NCI-H2196 (cell line): ENCODE data around the gene IBA57.

Experiments
- DNase-seq: peaks from one replicate; lab custom pipeline; 2025; ENCODE audit not compliant: unreplicated experiment; lab: John Stamatoyannopoulos, UW

The IBA57 gene

DNA sequence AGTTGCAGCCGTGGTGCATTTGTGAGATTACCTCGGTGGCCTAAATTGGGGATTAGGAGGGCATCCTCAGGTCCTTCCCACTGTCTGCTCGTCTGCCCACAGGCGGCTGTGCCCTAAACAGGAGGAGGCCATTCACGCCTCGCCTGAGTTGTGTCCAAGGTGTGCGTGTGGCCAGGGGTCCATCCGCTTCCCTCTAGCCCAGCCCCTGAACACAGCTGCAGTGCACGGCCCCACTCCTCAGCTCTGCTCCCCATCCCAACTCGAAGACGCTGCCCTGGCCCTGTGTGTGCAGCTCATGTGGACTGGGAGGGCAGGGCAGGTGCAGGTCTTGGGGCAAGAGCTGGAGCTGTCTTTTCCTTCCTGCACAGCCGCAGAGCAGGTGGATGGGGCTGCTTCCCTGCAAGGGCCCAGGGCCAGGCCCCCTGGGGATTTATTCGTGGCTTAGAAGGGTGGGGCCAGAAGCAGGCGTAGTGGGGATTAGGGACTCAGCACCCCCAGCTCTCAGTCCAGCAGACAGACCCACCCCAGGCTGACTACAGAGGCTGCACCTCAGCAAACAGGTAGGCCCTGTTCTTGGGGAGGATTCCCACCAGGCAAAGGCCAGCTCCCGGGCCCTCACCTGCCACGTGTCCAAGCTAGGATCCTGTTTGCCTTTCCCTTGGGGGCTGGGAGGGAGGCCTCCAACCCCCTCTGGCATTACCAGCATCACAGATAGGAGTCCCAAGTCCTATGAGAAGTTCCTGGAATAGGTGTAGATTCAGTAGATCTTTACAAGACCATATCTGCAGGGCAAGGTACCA, 21.2 kb upstream of the IBA57 start:
- no peak for DNase-seq

DNA sequence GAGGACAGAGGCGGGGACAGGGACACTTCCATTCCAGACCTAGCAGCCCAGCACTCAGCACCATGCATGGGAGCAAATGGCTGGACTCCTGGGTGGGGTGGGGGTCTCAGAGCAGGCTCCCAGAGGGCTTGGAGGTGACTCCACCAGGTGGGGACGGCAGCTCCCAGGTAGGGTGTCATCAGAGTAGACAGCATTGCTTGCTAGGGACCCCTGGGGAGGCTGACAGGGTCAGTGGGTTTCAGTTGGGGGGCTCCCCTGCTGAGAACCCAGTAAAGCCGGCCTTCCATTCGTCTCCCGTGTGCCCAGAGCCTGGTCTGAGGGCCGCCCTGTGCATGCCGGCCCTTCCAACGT, 20.6 kb upstream of the IBA57 start:
- no peak for DNase-seq

DNA sequence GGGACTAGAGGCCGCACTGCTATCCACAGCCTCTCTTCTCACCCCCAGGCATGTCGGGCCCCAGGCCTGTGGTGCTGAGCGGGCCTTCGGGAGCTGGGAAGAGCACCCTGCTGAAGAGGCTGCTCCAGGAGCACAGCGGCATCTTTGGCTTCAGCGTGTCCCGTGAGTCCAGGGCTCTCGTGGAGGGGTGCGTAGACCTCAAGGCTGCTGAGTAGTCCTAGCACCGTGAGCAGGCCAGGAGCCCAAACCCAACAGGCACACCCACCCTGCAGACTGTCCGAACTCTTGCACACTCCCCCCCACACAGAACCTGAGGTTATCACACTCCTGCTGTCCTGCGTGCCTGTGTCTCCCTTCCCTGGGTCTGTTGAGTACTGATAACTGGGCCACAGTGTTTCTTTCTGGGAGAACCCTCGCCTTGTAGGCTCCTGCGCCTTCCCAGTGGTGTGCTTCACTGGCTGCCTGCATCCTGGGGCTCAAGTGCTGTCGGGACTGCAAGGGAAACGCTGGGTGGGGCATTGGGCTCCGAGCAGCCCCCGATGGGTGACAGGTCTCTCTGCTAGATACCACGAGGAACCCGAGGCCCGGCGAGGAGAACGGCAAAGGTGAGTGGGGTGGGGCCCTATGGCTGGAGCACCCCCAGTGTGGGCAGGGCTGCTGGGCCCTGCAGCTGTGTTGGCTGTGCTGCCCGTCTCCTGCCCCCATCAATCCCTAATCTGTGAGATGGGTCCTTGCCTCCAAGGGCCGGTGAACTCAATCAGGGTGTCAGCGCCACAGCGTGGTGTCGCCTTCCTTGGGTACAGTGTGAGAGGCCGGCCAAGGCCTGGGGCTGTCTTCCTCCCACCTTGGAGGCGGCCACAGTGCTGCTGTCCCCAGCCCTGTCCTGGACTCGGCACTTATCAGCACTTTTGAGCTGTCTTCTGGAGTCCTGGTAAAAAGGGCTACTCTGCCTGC, 19.9 kb upstream of the IBA57 start:
- DNase-seq, result no peak

DNA sequence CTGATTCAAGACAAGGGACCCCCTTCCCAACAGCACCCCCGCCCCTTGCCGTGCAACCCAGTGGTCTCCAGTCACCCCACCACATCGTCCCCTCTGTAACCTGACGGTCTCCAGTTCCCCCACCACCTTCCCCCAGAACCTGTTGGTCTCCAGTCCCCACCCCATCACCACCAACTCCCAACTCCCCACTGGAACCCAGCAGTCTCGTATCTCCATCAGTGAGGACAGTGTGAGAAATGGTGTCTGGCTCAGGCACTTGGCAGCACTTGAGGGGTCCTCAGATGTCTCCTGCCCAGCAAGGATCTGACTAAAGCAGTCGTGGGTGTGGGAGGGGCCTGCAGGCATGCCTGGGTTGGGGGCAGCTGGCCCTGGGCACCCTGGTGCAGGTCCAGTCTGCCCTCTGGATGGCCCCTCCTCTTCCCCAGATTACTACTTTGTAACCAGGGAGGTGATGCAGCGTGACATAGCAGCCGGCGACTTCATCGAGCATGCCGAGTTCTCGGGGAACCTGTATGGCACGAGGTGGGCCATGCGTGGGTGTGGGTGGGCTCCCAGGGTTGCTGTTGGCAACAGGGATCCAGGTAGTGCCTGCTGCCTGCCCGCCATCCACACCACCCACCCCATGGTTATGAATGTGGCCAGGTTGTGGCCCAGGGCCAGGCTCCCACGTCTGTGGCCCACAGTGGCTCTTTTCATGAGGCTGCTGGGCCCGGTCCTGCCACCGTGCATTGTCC, 19.0 kb upstream of the IBA57 start:
- DNase-seq, result no peak

DNA sequence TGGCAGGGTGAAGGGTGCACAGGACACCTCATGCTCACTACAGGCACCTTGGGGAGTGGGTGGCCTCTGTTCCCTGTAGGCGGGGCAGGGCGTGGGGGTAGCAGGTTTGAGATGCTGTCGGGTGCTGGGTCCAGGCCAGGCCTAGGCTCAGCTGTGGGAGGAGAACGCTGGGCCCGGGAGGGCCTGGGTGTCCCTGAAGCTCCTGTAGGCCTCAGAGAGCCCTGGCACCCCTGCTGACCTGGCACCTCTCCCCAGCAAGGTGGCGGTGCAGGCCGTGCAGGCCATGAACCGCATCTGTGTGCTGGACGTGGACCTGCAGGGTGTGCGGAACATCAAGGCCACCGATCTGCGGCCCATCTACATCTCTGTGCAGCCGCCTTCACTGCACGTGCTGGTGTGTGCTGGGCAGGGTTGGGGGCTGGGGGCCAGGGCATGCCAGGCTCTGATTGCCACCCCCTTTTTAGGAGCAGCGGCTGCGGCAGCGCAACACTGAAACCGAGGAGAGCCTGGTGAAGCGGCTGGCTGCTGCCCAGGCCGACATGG, 18.4 kb upstream of the IBA57 start:
- no peak for DNase-seq

DNA sequence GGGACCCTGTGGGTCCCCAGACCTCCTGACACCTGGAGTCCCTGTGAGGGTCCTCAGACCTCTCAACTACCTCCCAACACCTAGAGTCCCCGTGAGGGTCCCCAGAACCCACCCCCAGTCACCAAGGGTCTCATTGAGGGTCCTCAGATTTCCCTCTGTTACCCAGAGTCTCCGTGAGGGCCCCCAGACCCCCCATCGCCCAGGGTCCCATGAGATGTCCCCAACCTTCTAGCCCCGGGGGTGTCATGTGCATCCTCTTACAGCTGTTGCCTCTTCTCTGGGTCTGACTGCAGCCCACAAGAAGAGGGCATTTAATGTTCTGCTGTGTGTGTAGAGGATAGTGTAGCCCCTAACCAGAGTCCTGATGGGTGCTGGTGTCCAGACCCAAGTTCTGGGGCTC, 17.8 kb upstream of the IBA57 start:
- DNase-seq, result no peak

DNA sequence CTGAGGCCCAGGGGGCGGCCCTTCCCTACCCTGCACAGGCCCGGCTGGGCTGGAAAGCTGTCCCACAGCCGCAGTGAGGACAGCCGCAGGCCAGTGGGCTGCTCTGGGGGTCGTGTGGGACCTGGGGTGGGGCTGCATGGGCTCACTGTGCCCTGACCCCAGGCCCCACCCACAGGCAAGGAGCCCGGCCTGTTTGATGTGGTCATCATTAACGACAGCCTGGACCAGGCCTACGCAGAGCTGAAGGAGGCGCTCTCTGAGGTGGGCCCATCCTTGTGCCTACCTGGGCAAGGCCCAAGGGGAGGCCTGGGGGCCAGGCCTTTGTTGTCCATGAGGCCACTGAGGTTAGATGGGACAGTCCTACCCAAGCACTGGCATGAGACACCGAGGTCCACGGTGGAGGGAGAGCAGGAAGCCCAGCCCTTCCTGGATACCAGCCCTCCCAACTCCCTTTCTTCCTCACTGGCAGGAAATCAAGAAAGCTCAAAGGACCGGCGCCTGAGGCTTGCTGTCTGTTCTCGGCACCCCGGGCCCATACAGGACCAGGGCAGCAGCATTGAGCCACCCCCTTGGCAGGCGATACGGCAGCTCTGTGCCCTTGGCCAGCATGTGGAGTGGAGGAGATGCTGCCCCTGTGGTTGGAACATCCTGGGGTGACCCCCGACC, 17.3 kb upstream of the IBA57 start:
- no peak for DNase-seq

DNA sequence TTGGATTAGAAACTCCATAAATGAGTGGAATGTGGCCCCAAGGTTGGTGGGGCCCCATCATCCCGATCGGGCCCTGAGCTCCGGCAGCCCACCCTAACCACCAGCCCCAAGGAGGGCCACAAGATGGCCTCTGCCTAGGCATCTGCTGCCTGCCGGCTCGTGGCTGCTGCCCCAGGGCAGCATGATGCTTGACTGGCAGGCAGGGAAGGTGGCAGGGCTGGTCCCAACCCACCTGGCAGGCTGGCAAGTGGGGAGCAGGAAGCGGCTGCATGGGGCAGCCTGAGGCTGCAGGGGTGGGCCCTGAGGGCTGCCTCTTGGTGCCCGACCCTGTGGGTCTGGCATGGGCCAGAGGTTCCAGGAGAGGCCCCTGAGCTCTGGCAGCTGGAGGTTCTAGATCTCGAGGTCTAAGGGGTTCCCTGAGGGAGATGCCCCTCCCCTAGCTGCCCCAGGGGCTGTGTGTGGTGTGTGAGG, 16.6 kb upstream of the IBA57 start:
- no peak for DNase-seq

DNA sequence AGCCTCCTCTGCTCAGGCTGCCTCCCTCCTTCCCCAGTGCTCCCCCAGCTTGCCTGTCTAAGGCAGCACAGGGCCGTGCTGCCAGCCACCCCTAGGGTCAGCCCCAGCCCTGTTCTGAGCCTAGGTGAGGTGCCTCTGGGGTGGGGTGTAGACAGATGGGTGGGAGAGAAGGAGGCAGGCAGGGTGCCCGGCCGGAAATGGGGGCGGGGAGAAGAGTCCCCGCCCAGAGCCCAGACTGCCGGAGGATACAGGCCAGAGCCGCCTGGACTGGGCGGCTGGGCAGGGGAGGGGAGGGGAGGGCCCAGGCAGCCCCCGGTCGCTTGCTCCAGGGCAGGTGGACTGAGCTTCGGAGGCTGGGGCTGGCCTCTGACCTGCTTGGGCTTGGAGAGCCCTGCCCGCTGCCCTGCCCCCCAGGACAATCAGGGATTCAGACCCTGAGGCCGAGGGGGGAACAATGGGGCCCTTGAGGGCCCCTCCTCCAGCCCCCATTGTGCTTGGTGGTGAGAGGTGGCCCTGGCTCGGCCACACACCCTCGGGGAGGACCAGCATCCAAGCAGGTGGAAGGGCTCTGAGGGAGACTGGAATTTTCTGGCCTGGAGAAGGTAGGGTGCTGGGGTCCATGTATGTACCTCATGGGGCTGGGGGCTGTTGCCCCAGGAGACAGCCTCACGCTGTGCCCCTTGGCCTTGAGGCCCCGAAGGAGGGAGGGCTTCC, 16.0 kb upstream of the IBA57 start, which contains the start of gene GJC2:
Gene GJC2, plus strand, starts transcription at position 525 of the 714 bp plus-strand sequence. CDS start 7,829 bp downstream, outside the sequence.
- no peak for DNase-seq

DNA sequence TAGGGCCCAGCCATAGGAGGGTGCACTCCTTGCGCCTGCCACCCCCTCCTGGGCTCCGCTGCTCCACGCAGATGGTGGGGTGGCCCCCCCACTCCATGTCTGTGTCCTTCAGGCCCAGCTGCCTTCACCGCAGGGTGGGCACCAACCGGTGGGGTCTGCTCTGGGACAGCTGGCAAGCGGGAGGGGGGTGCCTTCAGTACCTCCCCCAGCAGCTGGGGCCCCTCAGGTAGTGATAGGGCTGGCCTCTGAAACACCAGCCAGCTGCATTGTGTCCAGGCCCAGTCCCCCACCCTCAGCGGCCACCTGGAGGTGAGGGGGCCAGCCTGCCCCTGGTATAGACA, 15.5 kb upstream of the IBA57 start:
- no peak for DNase-seq

DNA sequence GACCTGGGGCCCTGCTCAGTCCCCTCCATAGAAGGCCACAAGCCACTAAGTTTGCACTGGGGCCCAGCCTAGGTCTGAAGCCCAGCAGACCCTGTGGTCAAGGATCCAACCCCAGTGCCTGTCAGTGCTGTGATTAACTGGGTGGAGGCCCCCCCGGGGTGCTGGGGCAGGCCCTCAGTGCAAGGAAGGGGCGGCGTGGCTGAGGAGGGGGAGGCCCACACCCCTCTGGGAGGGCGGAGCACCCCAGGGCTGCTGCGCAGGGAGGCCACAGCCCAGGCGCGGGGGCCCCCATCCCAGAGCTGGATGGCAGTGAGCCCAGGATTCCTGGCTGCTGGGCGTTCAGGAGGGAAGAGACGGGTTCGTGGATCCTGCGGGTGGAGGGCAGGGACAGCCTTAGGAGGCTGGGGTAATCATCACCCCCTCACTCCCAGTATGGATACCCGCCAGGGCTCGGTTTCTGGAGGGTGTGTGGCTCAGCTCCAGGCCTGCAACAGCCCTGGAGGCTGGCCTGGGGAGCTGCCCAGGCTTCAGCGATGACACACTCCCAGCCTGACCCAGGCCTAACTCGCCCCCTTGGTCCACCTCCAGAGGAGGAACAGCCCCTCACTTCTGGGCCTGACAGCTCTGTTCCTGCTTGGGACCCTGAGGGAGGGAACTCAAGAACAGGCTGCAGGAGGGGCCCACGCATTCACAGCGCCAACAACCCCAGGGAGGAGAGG, 15.0 kb upstream of the IBA57 start:
- no peak for DNase-seq

DNA sequence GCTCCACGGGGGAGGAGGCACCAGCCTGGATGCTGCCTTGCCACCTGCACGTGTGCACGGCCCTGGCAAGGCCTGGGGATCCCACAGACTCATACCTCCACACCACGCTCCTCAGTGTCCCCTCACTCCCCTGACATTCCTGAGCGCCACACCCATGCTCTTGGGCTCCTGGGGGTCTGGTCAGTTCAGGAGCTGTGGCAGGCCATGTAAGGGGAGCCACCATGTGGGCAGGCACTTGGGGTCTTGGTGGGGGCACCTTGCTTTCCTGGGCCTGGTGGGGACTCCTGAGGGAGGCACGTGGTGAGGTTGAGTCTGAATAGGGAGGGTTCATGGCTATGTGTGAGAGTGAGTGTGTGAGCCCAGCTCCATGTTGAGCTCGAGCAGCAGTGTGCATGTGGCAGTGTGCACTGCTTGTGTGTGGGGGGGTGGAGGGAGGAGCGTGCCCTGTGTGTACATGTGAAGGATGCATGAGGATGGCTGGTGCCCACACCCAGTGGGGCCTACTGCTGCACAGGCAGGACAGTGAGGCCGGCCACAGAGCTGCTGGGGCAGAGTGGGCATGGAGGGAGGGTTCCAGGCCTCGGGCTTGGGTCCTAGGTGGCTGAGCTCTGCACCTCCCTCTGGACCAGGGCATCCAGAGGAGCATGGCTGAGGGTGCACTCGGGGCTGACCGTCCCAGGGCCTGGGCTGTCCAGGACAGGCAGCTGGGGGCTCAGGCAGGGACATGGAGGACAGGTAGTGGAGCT, 14.3 kb upstream of the IBA57 start:
- DNase-seq, result no peak

DNA sequence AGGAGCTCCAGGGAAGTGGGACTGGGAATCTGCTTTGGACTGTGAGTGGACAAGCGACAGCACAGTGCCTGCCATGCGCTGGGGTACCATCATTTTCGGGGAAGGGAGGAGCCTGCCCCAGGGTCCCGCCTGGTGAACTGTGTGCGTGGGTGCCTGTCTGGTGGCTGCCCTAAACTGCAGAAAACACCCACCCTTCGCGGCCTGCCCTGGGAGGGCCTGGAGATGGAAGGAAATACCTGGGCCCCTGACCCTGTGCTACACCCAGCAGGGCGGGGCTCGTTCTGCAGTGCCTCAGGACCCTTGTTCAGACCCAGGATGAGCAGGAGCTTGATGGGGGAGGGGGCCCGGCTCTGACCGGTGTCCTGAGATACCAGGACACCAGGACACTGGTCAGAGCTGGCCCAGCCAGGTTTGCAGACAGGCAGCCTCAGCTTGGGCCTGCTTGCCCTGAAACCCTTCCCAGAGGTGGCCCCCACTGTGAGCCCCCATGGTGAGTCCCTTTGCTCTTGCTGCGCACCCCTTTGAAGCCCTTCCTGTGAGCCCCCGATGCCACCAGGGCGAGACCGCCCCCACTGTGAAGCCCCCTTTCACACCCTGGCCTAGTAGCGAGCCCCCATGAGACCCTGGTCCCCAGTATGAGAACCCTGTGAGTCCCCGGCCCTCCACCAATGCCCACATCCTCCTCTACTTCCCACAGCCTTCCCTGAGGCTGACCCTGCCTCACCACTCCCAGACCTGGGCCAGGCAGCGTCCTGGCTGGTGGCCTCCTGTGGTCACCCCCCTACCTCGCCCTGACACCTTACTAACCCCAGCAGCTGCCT, 13.3 kb upstream of the IBA57 start:
- DNase-seq, result no peak

DNA sequence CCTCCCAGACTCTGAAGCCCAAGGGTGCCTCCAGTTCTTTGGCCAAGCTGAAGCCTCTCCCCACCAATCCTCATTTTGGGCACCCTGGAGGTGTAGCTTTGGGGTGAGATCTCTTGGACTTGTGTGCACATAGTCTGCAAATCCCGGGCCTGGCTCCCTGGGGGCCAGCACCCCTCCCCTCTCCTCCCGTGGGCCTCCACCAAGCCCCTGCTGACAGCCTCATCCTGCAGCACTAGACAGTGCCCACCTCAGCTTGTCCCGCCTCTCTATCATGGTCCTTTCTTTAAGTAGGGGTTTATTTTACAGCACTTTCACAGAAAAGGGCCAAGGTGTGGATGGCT, 12.7 kb upstream of the IBA57 start:
- DNase-seq, result no peak

DNA sequence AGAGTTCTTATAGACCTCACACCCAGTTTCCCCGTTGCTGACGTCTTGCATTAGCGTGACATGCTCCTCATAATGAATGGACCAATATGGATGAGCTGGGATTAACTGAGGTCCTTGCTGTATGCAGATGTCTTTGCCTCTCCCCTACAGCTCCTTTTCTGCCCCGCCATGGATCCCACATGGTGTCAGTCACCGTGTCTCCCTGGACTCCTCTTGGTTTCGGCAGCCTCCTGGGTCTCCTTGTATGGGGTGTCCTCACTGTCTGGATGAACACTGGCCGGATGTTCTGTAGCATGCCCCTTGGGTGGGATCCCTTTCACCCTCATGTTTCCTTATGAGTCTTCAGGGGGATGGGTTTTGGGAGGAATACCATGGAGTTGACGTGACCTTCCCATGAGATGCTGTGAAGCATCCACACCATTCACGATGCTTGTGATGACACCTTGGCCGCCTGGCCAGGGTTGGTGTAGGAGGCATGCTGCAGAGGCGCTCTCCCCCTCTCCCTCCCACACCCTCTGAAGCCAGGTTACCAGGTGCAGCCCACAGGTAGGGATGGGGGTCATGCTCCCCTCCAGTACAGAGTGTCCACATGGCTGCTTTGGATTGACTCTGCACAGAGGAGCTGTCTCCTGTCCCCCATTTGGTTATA, 11.5 kb upstream of the IBA57 start:
- no peak for DNase-seq

DNA sequence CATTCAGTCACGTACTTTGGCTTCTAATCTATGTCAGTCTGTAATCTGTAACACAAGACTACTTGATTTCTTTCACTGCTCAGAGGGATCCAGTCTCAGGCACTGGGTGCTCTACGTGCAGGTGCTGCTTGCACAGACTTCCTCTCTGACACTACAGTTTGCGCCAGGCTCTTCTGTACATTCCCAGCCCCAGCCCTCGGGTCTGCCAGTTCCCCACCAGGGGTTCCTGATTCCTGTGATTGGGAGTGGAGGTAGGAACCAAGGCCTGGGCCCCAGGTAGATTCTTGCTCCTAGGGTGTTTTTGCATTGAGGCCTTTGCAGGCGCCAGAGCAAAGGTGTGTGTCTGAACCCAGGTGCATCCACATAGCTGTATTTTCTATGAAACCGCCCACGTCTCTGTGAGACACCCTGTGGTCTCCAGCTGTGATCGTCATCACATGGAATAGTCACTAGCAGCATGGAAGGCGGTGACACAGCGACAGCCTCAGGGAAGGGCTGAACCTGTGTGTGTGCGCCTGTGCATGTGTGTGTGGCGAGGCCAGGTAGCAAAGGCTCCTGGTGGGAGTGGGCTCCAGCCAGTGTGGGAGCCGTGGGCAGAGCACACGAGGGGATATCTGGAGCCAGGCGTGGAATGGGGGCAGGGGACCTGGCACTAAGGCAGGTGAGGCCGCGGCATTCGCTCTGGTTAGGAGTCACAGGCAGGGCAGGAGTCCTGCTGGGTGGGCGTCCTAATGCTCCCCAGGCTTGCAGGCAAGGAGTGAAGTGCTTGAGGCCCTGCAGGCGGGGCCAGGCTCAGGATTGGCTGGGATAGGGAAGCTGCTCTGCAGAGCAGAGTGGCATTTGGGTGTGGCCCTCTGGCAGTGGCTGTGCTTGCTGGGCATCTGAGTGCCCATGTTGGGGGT, 10.7 kb upstream of the IBA57 start:
- no peak for DNase-seq
